Kidney glomerular epithelial cell (primary cell): Measurements from ENCODE around the gene VRK1.
A peak's percentile ranks its signal among the peaks of the same experiment; 100 is the strongest.
"Not testable (repeated sequence)": the region's sequence is repeated elsewhere in the genome, so short reads cannot be mapped to it uniquely, and the experiment has no call there.

Experiments used
- DNase-seq: peaks from one replicate; lab custom pipeline; 2025; lab: John Stamatoyannopoulos, UW

The VRK1 gene

GRCh38 chr14:96796851-96797581 is at the start of gene VRK1:
VRK1 (plus strand) TSS chr14:96797382; CDS start chr14:96833472, 36,090 bp downstream.
- peak; percentile 94 for DNase-seq

GRCh38 chr14:96747608-96748007 is 49.6 kb upstream of the VRK1 start:
- no peak for DNase-seq

- DNase-seq = no peak
Observed at GRCh38 chr14:96748362-96748761, 48.8 kb upstream of the VRK1 start.

GRCh38 chr14:96751505-96751904 is 45.7 kb upstream of the VRK1 start:
- DNase-seq = no peak

- DNase-seq = no peak
Observed at GRCh38 chr14:96752125-96752524, 45.1 kb upstream of the VRK1 start.

- no peak for DNase-seq
Observed at GRCh38 chr14:96752594-96752993, 44.6 kb upstream of the VRK1 start.

- no peak for DNase-seq
Observed at GRCh38 chr14:96754162-96754844, 42.9 kb upstream of the VRK1 start.

- no peak for DNase-seq
Observed at GRCh38 chr14:96754845-96755184, 42.4 kb upstream of the VRK1 start.

- DNase-seq = no peak
Observed at GRCh38 chr14:96756745-96757144, 40.4 kb upstream of the VRK1 start.

- DNase-seq = no peak
Observed at GRCh38 chr14:96757456-96757855, 39.7 kb upstream of the VRK1 start.

- no peak for DNase-seq
Observed at GRCh38 chr14:96761066-96761465, 36.1 kb upstream of the VRK1 start.

GRCh38 chr14:96762650-96763049 is 34.5 kb upstream of the VRK1 start:
- peak; percentile 58 for DNase-seq

- no peak for DNase-seq
Observed at GRCh38 chr14:96764012-96764411, 33.2 kb upstream of the VRK1 start.

GRCh38 chr14:96765205-96765604 is 32.0 kb upstream of the VRK1 start:
- DNase-seq = not testable (repeated sequence)

GRCh38 chr14:96772929-96773328 is 24.3 kb upstream of the VRK1 start:
- no peak for DNase-seq

- DNase-seq = no peak
Observed at GRCh38 chr14:96776791-96777190, 20.4 kb upstream of the VRK1 start.

- no peak for DNase-seq
Observed at GRCh38 chr14:96780500-96780899, 16.7 kb upstream of the VRK1 start.

GRCh38 chr14:96781371-96781770 is 15.8 kb upstream of the VRK1 start:
- no peak for DNase-seq

GRCh38 chr14:96782436-96782835 is 14.7 kb upstream of the VRK1 start:
- no peak for DNase-seq

GRCh38 chr14:96783043-96783914 is 13.9 kb upstream of the VRK1 start:
- no peak for DNase-seq

- DNase-seq = no peak
Observed at GRCh38 chr14:96783915-96784224, 13.3 kb upstream of the VRK1 start.

- DNase-seq = no peak
Observed at GRCh38 chr14:96790186-96790585, 7.0 kb upstream of the VRK1 start.

GRCh38 chr14:96790706-96791105 is 6.5 kb upstream of the VRK1 start:
- no peak for DNase-seq
